ENCODE results near the gene RAB23.
"Not testable (repeated sequence)": the region's sequence is repeated elsewhere in the genome, so short reads cannot be mapped to it uniquely, and the experiment has no call there.

RAB23 gene

DNA sequence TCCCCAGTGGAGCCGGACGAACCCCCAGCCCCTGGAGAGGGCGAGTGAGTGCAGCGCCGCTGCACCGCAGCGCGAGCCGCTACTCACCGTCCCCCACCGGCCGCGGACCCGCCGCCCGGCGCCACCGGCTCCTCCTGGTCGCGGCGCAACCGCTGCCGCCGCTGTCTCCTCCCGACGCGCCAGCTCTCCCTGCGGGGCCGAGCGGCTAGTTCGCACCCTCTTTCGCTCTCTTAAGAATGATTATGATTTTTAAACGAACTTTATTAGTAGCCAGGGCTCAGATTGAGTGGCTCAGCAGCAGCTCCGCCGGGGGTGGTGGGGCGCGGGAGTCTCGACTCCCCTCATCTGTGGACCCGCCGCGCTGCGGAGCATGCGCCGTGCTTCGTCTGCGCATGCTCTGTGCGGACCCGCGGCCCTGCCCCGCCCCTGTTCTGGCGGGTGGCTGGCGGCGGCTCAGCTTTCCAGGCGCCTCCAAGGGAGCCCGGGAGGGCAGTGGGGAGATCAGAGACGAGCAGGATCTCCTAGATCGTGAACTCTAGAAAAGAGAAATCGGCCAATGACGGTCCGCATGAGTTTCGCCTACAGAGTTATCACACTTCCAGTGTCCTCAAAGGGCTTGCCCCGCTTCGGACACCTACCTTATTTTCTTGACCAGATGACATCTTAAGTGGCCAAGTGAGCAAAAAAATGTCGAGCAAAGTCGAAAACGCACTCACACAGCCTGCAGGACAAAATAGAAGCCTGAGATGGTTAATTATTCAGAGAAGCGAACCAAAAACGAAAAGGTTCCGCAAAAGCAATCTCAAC is at the start of gene RAB23:
Gene RAB23 (minus strand): TSS at position 372 of the 807 bp plus-strand sequence. CDS start 11,927 bp downstream, outside the sequence.
- peak; percentile 91 for DNase-seq (ENCODE audit: low spot score)

DNA sequence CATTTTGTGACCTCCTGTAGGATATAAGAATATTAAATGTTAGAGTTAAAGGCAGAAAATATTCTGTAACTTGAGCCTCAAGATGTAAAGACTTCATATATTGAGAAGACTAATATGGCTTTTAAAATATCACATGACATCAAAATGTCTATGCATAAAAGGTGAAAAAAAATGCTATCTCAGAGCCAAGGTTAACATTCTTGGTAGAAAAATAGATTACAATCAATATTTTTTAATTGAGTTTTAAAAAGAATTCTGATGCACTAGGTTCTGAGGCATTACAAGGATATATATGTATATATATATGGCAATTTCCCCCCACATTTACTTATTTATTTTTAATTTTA is 46.2 kb upstream of the RAB23 start:
- DNase-seq (ENCODE audit: low spot score), result no peak

DNA sequence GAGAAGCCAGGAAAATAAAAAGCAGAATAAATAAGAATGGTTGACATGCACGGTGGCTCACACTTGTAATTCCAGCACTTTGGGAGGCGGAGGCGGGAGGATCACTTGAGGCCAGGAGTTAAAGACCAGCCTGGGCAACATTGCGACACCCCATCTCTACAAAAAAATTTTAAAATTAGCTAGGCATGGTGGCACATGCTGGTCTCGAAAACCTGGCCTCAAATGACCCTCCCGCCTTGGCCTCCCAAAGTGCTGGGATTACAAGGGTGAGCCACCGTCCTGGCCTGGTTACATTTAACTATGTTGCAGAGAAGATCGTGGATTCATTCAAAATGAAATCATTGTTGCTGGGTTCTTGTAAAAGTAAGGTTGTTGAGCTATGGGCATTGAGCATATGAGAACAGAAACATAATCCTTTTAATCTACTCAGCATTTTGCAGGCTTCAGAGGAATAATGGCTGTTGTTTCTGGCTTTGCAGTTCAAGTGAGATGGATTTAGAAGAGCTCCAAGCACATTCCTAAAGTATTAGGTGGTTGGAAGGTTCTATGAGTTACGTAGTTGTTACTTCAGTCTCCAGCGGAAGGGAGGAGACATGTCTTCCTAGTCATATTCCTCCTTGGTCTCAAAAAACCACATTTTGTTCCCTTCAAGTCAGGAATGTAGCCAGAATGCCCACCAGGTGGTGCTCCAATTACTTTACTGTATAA is 45.6 kb upstream of the RAB23 start:
- DNase-seq (ENCODE audit: low spot score), result peak; percentile 18

DNA sequence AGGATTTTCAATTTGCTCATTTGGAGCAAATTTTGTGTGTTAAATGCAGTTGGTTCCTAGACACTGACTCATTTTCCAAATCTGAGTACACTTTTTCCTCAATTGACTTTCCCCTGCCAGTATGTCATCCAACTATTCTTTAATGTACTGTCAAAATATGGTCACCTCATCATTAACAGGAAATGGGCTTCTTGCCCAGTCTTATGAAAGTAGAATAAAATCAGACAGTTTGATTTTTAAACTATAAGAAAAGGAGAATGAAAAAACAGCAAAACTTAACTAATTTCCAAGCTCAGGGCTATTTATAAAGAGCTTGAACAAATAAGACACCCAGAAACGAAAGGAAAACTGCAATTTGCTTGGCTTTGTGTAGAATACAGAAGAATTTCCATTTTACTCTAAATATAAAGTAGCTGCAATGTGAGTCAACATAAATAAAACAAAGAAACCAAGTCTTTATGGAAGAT is 43.7 kb upstream of the RAB23 start:
- DNase-seq (ENCODE audit: low spot score), result no peak

DNA sequence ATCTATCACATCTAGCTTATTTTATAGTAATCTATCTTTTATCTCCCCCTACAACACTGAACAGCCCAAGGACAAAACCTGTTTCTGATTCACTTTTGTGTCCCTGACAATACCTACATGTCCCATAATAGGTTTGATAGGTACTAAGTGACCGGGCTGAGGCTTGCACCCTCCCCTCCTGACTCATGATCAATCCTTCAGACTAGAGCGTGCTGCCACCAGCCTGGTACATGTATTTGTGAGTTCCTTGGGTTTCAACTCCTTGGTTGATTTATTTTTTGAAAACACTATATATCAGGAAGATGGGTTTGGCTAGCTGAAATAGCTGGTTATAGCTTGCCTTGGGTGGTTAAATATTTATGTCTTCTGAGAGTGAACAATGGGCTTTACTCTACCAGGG is 41.6 kb upstream of the RAB23 start:
- DNase-seq (ENCODE audit: low spot score), result no peak

DNA sequence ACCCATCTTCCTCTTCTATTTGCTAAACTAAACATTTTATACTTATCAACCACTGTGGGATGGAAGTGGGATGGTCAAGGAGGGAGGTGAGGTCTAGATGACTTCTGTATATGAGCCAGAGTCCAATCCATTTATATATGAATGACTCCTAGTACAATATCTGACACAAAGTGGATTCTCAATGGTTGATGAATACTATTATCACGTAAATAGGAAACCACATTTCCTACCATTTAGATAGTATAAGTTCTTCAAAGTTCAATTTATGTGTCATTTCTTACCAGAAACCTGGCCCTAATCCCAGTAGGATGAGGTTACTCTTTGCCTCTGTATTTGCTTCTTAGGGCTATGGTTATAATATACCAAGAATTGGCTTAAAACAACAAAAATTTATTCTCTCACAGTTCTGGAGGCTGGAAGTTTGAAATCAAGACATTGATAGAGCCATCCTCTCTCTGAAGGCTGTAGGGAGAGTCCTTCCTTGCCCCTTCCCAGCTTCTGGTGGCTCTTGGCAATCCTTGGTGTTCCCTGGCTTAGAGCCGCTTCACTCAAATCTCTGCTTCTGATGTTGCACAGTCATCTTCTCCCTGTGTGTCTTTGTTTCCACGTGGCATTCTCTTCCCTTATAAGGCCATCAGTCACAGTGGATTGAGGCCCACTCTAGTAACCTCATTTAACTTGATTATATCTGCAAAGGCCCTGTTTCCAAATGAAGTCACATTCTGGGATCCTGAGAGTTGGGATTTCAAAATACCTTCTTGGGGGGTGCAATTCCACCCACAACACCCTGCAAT is 41.0 kb upstream of the RAB23 start:
- DNase-seq (ENCODE audit: low spot score), result no peak

DNA sequence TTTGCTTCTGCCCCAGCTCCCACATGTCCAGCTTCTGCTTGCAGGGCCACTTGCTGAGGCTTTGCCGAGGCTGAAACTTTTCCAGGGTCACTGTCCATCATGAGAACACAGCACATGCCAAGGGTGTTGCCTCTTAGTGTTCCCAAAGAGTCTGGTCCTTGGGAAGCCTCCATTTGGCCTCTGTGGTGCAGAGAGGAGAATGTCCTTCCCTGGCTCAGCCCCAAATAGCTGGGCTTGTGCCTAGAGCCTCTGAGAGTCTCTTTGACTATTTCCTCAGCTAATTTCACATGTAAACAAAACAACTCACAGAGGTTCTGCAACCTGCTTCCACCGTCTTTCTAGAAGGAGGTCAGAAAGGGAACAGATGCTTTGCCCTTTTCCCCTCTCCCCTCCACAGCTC is 40.4 kb upstream of the RAB23 start:
- DNase-seq (ENCODE audit: low spot score), result no peak

DNA sequence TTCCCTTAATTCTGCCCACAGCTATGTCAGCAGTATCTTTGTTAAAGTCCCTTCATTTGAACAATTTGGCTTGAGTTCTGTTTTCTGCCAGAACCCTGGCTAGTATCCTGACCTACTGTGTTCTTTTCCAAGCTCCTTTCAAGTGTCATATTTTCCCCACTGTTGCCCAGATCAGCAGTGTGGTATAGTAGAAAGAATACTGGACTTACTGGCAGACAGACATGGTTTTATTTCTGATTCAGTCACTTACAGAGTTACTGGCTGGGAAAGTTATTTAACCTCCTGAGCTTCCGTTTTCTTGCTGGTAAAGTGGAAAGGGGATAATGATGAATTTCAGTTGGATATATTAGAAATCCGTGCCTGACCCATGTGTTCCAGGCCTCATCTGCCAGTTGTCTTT is 39.8 kb upstream of the RAB23 start:
- no peak for DNase-seq (ENCODE audit: low spot score)

DNA sequence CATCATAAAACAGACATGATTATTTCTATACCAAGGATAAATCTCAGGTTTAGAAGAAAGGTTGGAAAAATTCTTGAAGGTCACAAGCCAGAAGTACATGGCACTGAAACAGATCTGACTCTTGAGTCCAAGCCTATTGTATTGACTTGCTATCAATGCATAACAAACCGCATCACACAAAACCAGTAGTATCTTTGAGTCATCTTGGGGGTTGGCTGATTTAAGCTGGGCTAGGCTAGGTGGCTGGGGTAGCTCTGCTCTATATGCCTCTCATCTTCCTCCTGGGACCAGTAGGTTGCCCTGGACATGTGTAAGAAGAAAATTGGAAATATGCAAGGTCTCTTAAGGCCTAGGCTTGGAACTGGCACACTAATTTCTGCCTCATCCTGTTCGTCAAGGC is 37.0 kb upstream of the RAB23 start:
- no peak for DNase-seq (ENCODE audit: low spot score)

DNA sequence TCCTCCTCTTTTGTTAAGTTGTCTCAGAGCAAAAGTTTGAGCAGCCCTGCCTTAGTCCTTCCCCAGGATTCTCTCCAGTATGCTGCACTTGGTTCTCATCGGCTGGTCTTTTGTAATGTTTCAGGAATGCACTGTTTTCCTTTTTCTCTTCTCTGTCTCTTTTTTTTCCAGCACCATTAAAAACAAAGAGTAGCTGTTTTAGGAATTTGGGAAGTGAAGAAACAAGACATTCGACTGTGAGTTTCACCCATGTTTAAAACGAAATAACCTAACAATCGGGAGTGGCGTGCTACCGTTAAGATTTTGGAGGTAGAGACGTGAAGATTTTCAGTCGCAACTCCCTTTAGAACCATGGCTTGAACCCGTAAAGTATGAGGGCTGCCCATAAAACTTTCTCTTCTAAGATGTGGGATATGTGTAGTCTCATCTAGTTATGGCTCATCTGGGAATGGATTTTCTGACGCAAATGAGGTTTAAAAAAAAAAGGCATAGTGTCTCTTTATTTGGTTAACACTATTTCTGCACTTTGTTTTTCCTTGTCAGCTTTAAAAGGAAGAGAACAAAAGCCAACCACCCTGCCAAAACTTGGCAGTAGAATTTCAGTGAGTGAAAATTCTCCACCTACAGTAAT is 35.9 kb upstream of the RAB23 start:
- DNase-seq (ENCODE audit: low spot score), result no peak

DNA sequence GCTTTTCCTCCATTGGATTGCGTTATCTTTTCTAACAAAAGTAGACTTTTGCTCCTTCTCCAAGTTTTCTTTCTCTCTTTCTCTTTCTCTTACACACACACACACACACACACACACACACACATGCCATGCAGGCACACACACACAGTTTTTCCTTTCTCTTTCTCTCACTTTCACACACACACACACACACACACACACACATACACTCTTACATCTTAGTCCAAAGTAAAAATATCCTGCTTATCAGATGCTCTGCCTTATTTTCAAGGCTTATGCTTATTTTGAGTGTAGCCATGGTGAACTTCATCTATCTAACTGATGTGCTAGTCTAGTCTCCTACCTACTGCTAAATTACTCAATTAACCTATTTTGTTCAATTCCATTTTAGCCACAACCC is 34.4 kb upstream of the RAB23 start:
- DNase-seq (ENCODE audit: low spot score), result no peak

DNA sequence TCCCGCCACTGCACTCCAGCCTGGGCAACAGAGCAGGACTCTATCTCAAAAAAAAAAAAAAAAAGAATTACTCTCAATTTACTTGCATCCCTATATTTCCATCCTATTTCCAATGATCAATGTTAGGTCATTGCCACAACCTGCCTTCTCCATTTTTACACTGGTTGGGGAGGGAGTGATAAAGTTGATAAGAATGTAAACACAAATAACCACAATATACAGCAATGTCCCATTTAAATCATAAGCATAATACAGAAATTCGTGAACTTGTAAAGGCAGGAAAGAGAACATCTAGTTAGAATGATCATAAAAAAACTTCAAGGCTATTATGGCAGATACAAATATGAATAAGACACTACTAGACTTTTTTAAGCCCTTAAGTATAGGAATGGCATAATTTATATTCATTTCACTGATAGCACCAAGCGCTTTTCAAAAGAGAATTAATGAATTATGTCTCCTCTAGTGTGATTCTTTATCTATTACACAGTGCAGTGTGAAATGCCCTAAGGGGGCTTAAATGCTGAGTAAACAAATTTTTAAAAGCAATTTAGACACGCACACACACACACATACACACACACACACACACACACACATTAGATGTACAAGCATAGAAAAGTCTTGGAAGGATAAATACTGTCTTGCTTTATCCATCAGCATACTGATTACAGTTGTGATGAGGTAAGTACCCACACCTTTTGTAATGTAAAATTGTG is 33.5 kb upstream of the RAB23 start:
- DNase-seq (ENCODE audit: low spot score), result no peak

DNA sequence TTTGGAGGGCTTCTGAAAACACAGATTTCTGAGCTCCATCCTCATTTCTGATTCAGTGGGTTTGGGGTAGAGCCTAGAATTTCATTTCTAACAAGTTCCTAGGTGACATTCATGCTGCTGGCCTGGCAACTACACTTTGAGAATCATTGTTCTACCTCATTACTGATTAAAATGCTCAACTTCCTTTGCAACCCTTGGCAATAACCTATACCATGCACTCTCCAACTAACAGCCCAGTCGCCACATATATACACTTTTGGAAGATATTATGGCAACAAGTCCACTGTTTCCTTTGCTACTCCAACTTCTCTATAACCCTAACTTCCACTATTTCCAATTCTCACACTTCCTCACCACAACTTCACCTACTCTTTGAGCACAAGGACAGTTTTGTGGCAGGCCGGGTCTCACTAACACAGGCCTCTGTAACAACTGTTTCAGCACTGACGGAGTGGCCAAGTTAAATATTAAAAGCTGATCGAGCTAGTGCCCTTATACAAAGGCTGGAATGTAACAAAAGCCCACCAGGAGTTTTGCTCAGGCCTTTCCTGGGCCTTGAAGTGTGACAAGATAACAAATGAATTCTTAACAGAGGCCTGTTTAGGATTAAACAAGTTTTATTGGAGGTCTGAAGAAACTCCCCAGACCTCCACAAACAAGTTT is 32.1 kb upstream of the RAB23 start:
- DNase-seq (ENCODE audit: low spot score), result no peak

DNA sequence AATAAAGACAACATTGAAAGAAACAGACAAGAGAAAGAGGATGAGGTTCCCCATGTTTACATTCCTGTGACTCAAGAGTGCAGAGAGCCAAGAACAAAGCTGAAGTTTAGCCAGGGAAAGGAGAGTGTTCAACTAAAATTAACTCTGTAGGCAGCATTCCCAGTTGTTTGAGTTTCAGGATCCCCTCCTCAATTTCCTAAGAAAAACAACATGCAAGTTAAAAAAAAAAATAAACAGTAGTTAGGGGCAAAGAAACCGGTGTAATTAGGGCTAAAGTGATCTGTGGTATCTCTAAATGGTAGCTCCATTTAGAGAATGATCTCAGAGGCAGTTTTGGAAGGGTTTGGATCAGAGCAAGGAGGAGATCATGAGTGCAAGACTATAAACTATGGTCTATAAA is 30.9 kb upstream of the RAB23 start:
- DNase-seq (ENCODE audit: low spot score), result no peak

DNA sequence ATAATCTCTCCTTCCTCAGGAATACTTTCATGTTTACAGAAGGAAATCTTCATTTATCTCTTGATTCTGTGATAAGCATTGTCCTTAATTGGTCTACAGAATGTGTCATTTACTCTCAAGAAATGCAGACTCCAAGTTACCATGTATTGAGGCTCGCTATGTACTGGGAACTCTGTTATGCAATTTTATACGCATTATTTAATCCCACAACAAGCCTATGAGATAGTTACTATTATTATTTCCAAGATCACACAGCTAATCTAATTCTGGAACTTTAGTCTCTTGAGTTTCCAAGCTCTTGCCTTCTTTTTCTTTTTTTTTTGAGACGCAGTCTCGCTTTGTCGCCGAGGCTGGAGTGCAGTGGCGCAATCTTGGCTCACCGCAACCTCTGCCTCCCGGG is 30.0 kb upstream of the RAB23 start:
- DNase-seq (ENCODE audit: low spot score), result no peak

DNA sequence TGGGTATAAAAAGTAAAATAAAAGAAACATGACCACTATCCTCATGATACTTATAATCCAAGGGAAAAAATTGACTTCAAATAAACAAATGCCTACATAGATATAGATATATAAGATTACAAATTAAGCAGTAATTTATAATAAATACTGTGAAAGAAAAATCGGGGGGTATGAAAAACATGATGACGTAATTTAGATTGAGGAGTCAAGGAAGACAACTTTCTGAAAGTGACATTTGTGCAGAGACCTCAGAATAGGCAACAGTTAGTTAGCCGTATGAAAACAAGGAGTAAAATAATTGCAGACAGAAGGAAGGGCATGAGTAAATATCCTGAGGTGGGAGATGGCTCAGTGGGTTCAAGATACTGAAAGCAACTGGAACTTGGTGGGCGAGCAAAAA is 28.2 kb upstream of the RAB23 start:
- DNase-seq (ENCODE audit: low spot score), result no peak

DNA sequence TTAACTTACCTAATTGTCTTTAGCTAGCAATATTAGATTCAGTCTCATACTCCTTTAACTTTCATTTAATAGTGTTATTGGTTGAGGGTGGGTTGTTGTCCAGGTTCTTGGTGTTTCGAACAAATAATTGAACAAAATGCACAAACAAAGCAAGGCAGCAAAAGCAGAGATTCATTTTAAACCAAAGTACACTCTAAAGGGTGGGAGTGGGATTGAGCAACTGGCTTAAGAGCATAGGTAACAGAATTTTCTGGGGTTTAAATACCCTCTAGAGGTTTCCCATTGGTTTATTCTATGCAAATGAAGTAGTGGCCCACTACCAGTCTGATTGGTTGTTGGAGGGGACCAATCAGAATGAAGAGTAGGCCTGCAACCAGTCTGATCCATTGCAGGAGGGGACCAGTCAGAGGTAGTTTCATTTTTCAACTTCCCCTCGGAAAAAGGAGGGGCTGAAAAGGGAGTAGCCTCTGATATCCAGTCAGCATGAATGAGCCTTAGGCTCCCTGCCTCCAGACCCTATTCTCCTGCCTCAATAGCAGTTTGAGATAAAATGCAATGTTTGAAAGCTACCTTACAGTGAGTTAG is 26.3 kb upstream of the RAB23 start:
- DNase-seq (ENCODE audit: low spot score), result no peak

DNA sequence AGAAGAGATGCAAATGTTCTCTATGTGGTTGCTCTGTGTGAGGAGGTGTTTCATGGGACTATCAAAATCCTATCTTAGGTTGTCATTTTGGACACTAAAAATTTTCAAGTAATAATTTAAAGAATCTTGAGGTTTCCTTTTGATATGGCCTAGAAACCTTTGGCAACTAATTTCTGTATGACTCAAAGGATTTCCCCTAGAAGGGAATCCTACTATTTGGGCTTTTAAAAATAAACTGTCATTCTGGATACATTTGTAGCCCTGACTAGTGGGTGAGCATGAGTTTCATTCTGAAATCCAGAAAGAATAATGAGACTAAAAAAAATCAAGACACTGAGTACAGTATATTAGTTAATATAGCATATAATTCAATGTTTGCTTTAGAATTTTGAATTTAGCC is 25.5 kb upstream of the RAB23 start:
- DNase-seq (ENCODE audit: low spot score), result no peak

DNA sequence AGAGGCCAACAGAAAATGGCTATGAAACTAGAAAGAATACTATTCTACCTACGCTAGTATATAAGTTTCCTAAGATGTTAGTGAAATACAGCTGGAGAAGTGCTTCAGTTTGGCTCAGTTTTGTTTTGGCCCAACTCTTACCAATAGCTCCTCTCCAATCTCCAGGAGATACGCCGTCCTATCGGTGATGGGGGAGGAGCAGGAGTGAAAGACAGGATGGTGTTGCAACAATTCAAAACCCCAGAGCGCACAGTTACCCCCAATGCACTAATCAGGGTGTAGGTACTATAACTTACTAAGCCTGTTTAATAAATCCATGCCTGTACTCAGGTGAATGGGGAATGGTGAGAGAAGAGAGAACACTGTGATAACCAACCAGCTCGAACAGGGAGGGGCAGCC is 24.2 kb upstream of the RAB23 start:
- no peak for DNase-seq (ENCODE audit: low spot score)

DNA sequence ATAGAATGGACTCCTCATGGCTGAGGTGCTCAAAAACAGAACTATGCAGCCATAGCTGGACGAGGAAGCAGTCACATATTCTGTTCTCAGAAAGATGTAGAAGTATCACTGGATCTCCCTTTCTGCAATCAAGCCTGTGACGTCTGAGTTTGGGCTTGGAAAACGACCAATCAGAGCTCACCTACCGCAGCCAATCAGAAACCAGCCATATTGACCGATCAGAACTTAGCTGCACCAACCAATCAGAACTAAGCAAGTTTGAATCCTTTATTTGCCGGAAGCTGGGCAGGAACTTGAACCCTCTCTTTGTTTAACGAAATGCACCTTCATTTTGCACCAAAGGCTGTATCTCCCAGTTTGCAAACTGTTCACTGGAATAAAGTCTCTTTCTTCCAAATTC is 21.8 kb upstream of the RAB23 start:
- DNase-seq (ENCODE audit: low spot score), result no peak

DNA sequence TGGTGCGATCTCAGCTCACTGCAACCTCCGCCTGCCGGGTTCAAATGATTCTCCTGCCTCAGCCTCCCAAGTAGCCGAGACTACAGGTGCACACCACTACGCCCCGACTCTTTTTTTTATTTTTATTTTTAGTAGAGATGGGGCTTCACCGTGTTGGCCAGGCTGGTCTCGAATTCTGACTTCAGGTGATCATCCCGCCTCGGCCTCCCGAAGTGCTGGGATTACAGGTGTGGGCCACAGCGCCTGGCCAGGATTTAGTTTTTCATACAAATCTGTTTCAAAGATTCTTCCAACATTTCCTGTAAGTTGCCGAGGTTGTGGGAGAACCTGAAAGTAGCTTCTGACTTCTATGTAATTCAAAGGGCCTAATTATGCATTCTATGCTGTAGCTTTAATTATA is 21.4 kb upstream of the RAB23 start:
- DNase-seq (ENCODE audit: low spot score), result not testable (repeated sequence)
